Measurements from ENCODE around the gene STK11IP.
A peak's percentile ranks its signal among the peaks of the same experiment; 100 is the strongest.

Gene STK11IP

DNA sequence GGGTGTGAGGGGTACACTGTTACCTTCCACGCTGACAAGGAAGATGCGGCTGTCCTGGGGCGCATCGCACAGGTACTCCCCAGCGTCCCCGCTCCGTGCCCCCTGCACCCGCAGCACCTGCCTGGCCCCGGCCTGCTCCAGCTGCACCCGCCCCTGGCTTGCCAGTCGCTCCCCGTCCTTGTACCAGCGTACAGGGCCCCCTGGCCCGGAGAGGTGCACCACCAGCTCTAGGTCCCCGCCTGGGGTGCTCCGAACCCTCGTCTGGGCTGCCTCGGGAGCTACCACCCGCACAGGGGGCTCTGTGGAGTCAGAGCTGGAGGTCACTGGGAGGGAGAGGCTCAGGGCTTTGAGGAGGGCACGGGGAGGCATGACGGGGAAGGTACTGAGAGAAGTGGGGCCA, 40.3 kb upstream of the STK11IP start:
- no peak overlapping the region for H3K4me3 Mint-ChIP-seq
- peaks cover 22% of the 10 kb centered on the region for H3K4me1 Mint-ChIP-seq
- peaks cover 29% of the 10 kb centered on the region for H3K36me3 Mint-ChIP-seq (ENCODE audit: low read depth)
- no peak for TF ChIP-seq CTCF (IDR thresholded peaks at IDR 0.05; ENCODE audit: unreplicated experiment in 3 of 3)
- no peaks in the 10 kb centered on the region for H3K9me3 Mint-ChIP-seq
- H3K27ac Mint-ChIP-seq = no peak overlapping the region
- peaks cover 10% of the 10 kb centered on the region for H3K27me3 Mint-ChIP-seq (ENCODE audit: low read depth)

- H3K9me3 Mint-ChIP-seq = no peaks in the 10 kb centered on the region
- H3K27ac Mint-ChIP-seq = no peak overlapping the region
- H3K27me3 Mint-ChIP-seq (ENCODE audit: low read depth) = peaks cover 10% of the 10 kb centered on the region
- TF ChIP-seq CTCF (IDR thresholded peaks at IDR 0.05; ENCODE audit: unreplicated experiment in 3 of 3) = no peak
- no peak overlapping the region for H3K4me3 Mint-ChIP-seq
- H3K4me1 Mint-ChIP-seq = peaks cover 30% of the 10 kb centered on the region
- H3K36me3 Mint-ChIP-seq (ENCODE audit: low read depth) = peaks cover 35% of the 10 kb centered on the region
Observed at GRCh38 chr2:219557791-219558785, 39.6 kb upstream of the STK11IP start.

DNA sequence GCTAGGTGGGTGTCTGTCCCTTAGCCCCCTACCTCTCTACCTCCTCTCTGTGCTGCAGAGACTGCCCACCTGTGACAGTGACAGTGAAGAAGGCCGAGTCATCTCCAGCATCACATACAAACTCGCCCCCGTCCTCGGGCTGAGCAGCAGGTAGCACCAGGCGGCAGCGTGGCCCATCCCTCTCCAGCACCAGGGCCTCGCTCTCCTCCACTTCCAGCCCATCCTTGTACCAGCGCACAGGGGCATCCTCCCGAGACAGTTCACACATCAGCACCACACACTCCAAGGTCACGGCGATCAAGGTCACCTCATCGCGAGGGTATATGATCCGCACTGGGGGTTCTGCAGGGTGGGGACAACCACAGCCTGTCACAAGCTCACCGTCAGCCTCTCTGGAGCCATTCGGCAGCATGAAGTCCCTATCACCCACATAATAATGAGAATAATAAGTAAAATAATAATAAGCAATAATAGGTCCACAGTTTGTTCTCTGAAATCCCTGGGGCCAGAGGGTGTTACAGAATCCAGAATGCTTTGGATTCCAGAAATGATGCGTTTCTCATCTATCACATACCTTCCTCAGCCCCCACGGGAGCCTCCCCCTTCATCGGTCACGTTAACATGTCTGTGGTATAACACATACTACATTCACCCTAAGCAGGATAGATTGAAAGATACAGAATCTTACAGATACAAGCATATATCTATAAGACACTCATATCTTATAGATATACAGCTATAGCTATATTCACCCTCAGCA, 38.3 kb upstream of the STK11IP start:
- no peak for TF ChIP-seq CTCF (IDR thresholded peaks at IDR 0.05; ENCODE audit: unreplicated experiment in 3 of 3)

DNA sequence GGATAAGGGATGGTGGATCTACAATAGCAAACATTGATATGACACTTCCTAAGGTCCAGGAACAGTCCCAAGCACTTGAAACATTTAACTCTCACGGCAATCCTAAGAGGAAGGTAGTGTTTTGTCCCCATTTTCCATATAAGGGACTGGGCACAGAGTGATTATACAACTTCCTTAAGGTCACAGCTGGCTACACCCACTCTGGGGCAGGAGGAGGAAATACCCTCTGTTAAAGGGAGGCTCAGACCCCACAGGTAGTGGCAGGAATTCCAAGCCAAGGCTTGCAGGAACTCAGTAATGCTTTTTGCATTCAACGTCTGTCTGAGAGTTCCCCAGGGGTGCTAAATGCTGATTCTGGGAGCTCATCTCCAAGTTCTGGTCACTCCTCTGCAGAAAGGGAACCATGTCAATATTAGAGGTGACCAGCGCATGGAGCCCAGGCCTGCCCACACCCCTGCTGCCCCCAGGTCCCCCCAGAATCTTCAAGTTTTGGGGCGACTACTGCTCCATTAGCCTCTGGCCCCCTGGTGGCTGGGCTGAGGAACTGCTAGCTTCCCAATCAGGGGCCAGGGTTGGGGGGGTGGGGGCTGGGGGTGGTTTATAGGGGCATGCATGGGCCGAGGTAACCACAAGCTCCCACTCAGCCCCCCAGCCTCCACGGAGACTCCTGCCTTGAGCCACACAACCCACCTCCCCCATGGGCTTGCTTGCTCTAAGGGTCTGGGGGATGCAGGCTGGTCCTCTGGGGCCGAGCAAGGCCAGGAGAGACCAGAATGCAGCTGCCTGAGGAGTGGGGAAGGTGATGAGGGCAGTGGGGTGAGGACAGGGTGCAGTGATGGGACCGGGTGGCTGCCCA, 37.4 kb upstream of the STK11IP start:
- H3K27me3 Mint-ChIP-seq (ENCODE audit: low read depth) = no peaks in the 10 kb centered on the region
- H3K4me3 Mint-ChIP-seq = no peak overlapping the region
- H3K27ac Mint-ChIP-seq = peak overlapping the region in 2 of 3 experiments; percentile 44 to 90
- peaks cover 42% of the 10 kb centered on the region for H3K4me1 Mint-ChIP-seq
- TF ChIP-seq CTCF (IDR thresholded peaks at IDR 0.05; ENCODE audit: unreplicated experiment in 3 of 3) = peak; percentile 64 to 68 (median 68)
- no peaks in the 10 kb centered on the region for H3K9me3 Mint-ChIP-seq
- H3K36me3 Mint-ChIP-seq (ENCODE audit: low read depth) = peaks cover 49% of the 10 kb centered on the region

More for the DNA sequence above, 38.3 kb upstream of the STK11IP start:
- H3K4me1 Mint-ChIP-seq = peaks cover 39% of the 10 kb centered on the region
- no peak overlapping the region for H3K4me3 Mint-ChIP-seq
- peaks cover 40% of the 10 kb centered on the region for H3K36me3 Mint-ChIP-seq (ENCODE audit: low read depth)
- no peak overlapping the region for H3K27ac Mint-ChIP-seq
- H3K27me3 Mint-ChIP-seq (ENCODE audit: low read depth) = no peaks in the 10 kb centered on the region
- H3K9me3 Mint-ChIP-seq = no peaks in the 10 kb centered on the region

- Mint-ChIP-seq H3K27me3 (ENCODE audit: low read depth) (no peaks in the 10 kb centered on the region), H3K4me1 (peaks cover 44% of the 10 kb centered on the region), H3K9me3 (no peaks in the 10 kb centered on the region), H3K36me3 (ENCODE audit: low read depth) (peaks cover 52% of the 10 kb centered on the region), H3K27ac (peak overlapping the region in 2 of 3 experiments; percentile 44 to 90), H3K4me3 (no peak overlapping the region)
- TF ChIP-seq CTCF (IDR thresholded peaks at IDR 0.05; ENCODE audit: unreplicated experiment in 3 of 3) = no peak
Observed at GRCh38 chr2:219560893-219561178, 36.8 kb upstream of the STK11IP start.

All from nephron (organoid).